B cell (primary cell): ENCODE data around the gene GON4L. TPM values are rescaled to one million over a fixed set of nuclear protein-coding genes. Genes with fewer than 3 reads are reported as not detected.

ENCODE experiments used
- ATAC-seq: fragments of 200-7000 bp; cut with Tn5 transposase; one replicate; pipeline ENCODE4 v1.10.0; 2021; ENCODE audit warnings: low read depth, mild to moderate bottlenecking, moderate number of reproducible peaks, moderate library complexity
- CTCF ChIA-PET: fragments of 350-600 bp; sonication (Branson Sonifier 250); formaldehyde crosslinking; loops from one replicate; lab custom pipeline; 2021; ENCODE audit warnings: antibody characterized with exemption, inconsistent platforms; lab: Charles Lee
- POLR2A ChIA-PET: fragments of 350-600 bp; sonication (Branson Sonifier 250); formaldehyde crosslinking; loops from one replicate; lab custom pipeline; 2021; ENCODE audit warnings: antibody characterized with exemption; lab: Charles Lee
- DNase-seq: peaks from one replicate; pipeline ENCODE4 v3.0.0; 2013
- H2AFZ ChIP-seq: 2 replicates; pipeline ENCODE4 v1.6.1; 2012; ENCODE audit warnings: mild to moderate bottlenecking, low read depth, low read length; ENCODE audit not compliant: insufficient read depth, poor library complexity, severe bottlenecking
- H3K27ac ChIP-seq, 2 donors: 1 replicate in 1 of 2; 2 replicates in 1 of 2; pipeline ENCODE4 v1.5.1; 2012 to 2013; ENCODE audit warnings: low read length in 2 of 2, mild to moderate bottlenecking in 2 of 2, moderate library complexity in 1 of 2
- H3K27me3 ChIP-seq, 4 experiments: fragments of 200-600 bp in 1 of 4; sonication (generic) in 1 of 4; replicated peaks in 1 of 4; 1 replicate in 2 of 4; 2 replicates in 2 of 4; pipeline versions ENCODE4 v1.6.1 to v1.7.0; 2013 to 2016; ENCODE audit warnings: low read length in 3 of 4, mild to moderate bottlenecking in 2 of 4, mixed read lengths in 1 of 4, moderate library complexity in 1 of 4; ENCODE audit not compliant: insufficient read depth in 4 of 4, control insufficient read depth in 3 of 4; ENCODE audit errors: control extremely low read depth in 1 of 4
- H3K36me3 ChIP-seq, 2 experiments: replicated peaks in 1 of 2; 1 replicate in 1 of 2; 2 replicates in 1 of 2; pipeline versions ENCODE4 v1.6.1 to v1.7.1; 2013; ENCODE audit warnings: low read length in 1 of 2; ENCODE audit not compliant: insufficient read depth in 2 of 2, control insufficient read depth in 1 of 2; ENCODE audit errors: control extremely low read depth in 1 of 2, extremely low read depth in 1 of 2
- H3K4me1 ChIP-seq, 2 donors: fragments of 200-600 bp in 1 of 2; sonication (generic) in 1 of 2; 1 replicate in 1 of 2; 2 replicates in 1 of 2; pipeline versions ENCODE4 v1.5.1 to v1.6.1; 2013 to 2017; ENCODE audit warnings: low read length in 2 of 2; ENCODE audit not compliant: control insufficient read depth in 2 of 2, insufficient read depth in 2 of 2
- H3K4me2 ChIP-seq: replicated peaks from 2 replicates; pipeline ENCODE3; 2012; ENCODE audit warnings: mild to moderate bottlenecking, low read depth, low read length; ENCODE audit not compliant: poor library complexity, severe bottlenecking
- H3K4me3 ChIP-seq, 5 experiments: fragments of 200-600 bp in 1 of 5; sonication (generic) in 1 of 5; 1 replicate in 3 of 5; 2 replicates in 2 of 5; pipeline versions ENCODE4 v1.5.1 to v1.7.0; 2011 to 2016; ENCODE audit warnings: low read length in 4 of 5, mild to moderate bottlenecking in 4 of 5, low read depth in 2 of 5, control low read depth in 1 of 5, moderate library complexity in 1 of 5; ENCODE audit not compliant: insufficient read depth in 1 of 5; ENCODE audit errors: control extremely low read depth in 1 of 5, extremely low read depth in 1 of 5
- H3K79me2 ChIP-seq: fragments of 200-600 bp; sonication (generic); one replicate; pipeline ENCODE4 v1.6.0; 2016; ENCODE audit warnings: low read length; ENCODE audit not compliant: control insufficient read depth, insufficient read depth
- H3K9ac ChIP-seq: fragments of 200-600 bp; sonication (generic); 2 replicates; pipeline ENCODE4 v1.6.1; 2017; ENCODE audit warnings: mild to moderate bottlenecking, low read length, moderate library complexity
- H3K9me3 ChIP-seq, 3 donors: one replicate each; pipeline versions ENCODE4 v1.6.1 to v1.7.1; 2013; ENCODE audit warnings: low read length in 2 of 3; ENCODE audit not compliant: control insufficient read depth in 2 of 3, insufficient read depth in 1 of 3; ENCODE audit errors: control extremely low read depth in 1 of 3
- H4K20me1 ChIP-seq: 2 replicates; pipeline ENCODE4 v1.6.0; 2012; ENCODE audit warnings: mild to moderate bottlenecking, low read length; ENCODE audit not compliant: insufficient read depth, control insufficient read depth, poor library complexity, severe bottlenecking
- H3K27ac Mint-ChIP-seq: one replicate; pipeline ENCODE4 v1.8.0; 2021; ENCODE audit warnings: mixed read lengths
- H3K27me3 Mint-ChIP-seq: one replicate; pipeline ENCODE4 v1.8.0; 2021; ENCODE audit warnings: mixed read lengths
- H3K4me1 Mint-ChIP-seq: one replicate; pipeline ENCODE4 v1.8.0; 2021; ENCODE audit warnings: mixed read lengths
- H3K4me3 Mint-ChIP-seq: one replicate; pipeline ENCODE4 v1.8.0; 2021; ENCODE audit warnings: mixed read lengths
- H3K9me3 Mint-ChIP-seq: one replicate; pipeline ENCODE4 v1.8.0; 2022; ENCODE audit warnings: mixed read lengths; ENCODE audit not compliant: insufficient read depth
- EZH2 ChIP-seq: IDR thresholded peaks from 2 replicates; pipeline ENCODE4 v1.6.1; 2012; ENCODE audit warnings: borderline replicate concordance, low read depth, mild to moderate bottlenecking, moderate library complexity, low read length; ENCODE audit not compliant: insufficient read depth, poor library complexity, severe bottlenecking
- WGBS: methylation state at CpG from one replicate; pipeline ENCODE4 v1.1.5; 2013; ENCODE audit warnings: missing lambda C conversion rate; ENCODE audit not compliant: insufficient coverage; 5-methylcytosine and 5-hydroxymethylcytosine counted together
- intact Hi-C: fragments of 100-400 bp; cut with micrococcal nuclease; formaldehyde crosslinking; loops from one replicate; pipeline ENCODE4 v1.10.0; 2022
- polyA plus RNA-seq: library from polyadenylated mRNA; depleted of rRNA; stranded (reverse); fragments of >200 nt; gene quantifications from 2 replicates; pipeline ENCODE4 v1.2.3, GENCODE V29; 2012
- total RNA-seq, 2 donors: library from RNA; stranded (reverse); fragments of 120-200 nt in 1 of 2; gene quantifications; 1 replicate in 1 of 2; 2 replicates in 1 of 2; pipeline versions ENCODE4 v1.2.3 to v1.2.4, GENCODE V29; 2013 to 2022
- TF ChIP-seq, protein P1 (sequence below): fragments of 200-600 bp; IDR thresholded peaks from one replicate; pipeline ENCODE4 v1.8.0; 2022; ENCODE audit warnings: antibody characterized with exemption, mild to moderate bottlenecking

Gene GON4L
- total and polyA plus RNA-seq, 2 donors (not counting 1 experiment from before 2014, with no cell fraction given) = 54.4 to 127 TPM

GRCh38 chr1:155859234-155859829 lies 2.3 kb upstream of the GON4L start, which contains the start of gene SYT11:
TSS of gene SYT11 (plus strand) at chr1:155859567. CDS start at chr1:155859762, 195 bp downstream.
- CTCF ChIA-PET = interaction anchor here (0.7 to 1.5 kb wide), 3 partner anchors 10 to 130 kb away, joined by 3 to 6 read pairs (median 3); no protein-coding TSS in a partner anchor

More at GRCh38 chr1:155859234-155859829, 2.3 kb upstream of the GON4L start, which contains the start of gene SYT11:
- peak within 1 kb of the TSS; percentile 81 for H3K4me2 ChIP-seq
- H4K20me1 ChIP-seq = no peaks in the 10 kb centered on the region
- peak within 1 kb of the TSS; percentile 67 for H3K9ac ChIP-seq
- TF ChIP-seq EZH2 = no peak
- TF ChIP-seq, protein P1, sequence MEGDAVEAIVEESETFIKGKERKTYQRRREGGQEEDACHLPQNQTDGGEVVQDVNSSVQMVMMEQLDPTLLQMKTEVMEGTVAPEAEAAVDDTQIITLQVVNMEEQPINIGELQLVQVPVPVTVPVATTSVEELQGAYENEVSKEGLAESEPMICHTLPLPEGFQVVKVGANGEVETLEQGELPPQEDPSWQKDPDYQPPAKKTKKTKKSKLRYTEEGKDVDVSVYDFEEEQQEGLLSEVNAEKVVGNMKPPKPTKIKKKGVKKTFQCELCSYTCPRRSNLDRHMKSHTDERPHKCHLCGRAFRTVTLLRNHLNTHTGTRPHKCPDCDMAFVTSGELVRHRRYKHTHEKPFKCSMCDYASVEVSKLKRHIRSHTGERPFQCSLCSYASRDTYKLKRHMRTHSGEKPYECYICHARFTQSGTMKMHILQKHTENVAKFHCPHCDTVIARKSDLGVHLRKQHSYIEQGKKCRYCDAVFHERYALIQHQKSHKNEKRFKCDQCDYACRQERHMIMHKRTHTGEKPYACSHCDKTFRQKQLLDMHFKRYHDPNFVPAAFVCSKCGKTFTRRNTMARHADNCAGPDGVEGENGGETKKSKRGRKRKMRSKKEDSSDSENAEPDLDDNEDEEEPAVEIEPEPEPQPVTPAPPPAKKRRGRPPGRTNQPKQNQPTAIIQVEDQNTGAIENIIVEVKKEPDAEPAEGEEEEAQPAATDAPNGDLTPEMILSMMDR = peak; percentile 31
- POLR2A ChIA-PET = interaction anchor here (0.7 to 1.0 kb wide), 2 partner anchors 114 to 354 kb away, joined by 3 to 4 read pairs; no protein-coding TSS in a partner anchor
- 1% methylated on average over 33 of the region's 33 CpGs for WGBS
- H3K27ac Mint-ChIP-seq = peak within 1 kb of the TSS; percentile 96
- peaks cover 0 to 4% (median 2%) of the 10 kb centered on the region in 4 experiments for H3K27me3 ChIP-seq
- no peaks in the 10 kb centered on the region for H3K9me3 ChIP-seq
- peak within 1 kb of the TSS; percentile 74 for H2AFZ ChIP-seq
- peaks cover 29% of the 10 kb centered on the region for H3K4me1 Mint-ChIP-seq
- peak; percentile 96 for DNase-seq
- peaks cover 31% of the 10 kb centered on the region for H3K79me2 ChIP-seq
- H3K4me3 ChIP-seq = peak within 1 kb of the TSS; percentile 39 to 89 (median 65)
- peaks cover 11% of the 10 kb centered on the region for H3K27me3 Mint-ChIP-seq
- H3K4me1 ChIP-seq = peaks cover 12 to 40% of the 10 kb centered on the region in 2 donors
- intact Hi-C loops = loop anchor here (2.0 to 5.0 kb wide), 8 partner anchors 129 to 1677 kb away; partner anchors contain the start of genes ASH1L, DAP3, FDPS and PMF1
- H3K36me3 ChIP-seq = peaks cover 2 to 6% of the 10 kb centered on the region in 2 experiments
- peak within 1 kb of the TSS; percentile 60 to 68 for H3K27ac ChIP-seq
- ATAC-seq = peak; percentile 94
- H3K4me3 Mint-ChIP-seq = peak within 1 kb of the TSS; percentile 97
- no peaks in the 10 kb centered on the region for H3K9me3 Mint-ChIP-seq
